Peyer's patch (tissue), 4 donors: ENCODE results near the gene RNU1-2.

Experiments
- POLR2A ChIP-seq, 2 donors: fragments of 450-650 bp; IDR thresholded peaks; one replicate each; pipeline ENCODE4 v1.5.1; 2017; ENCODE audit warnings: antibody characterized with exemption in 2 of 2, mild to moderate bottlenecking in 2 of 2, moderate library complexity in 2 of 2
- TF ChIP-seq, protein P1 (sequence below), 6 experiments: fragments of 450-650 bp in 4 of 6; fragments of 200-600 bp in 2 of 6; sonication (generic) in 1 of 6; IDR thresholded peaks; one replicate each; pipeline ENCODE4 v1.5.1; 2017 to 2019; ENCODE audit warnings: antibody characterized with exemption in 6 of 6, mild to moderate bottlenecking in 3 of 6, moderate library complexity in 1 of 6

GRCh38 chr1:16922466-16922865 lies 26.7 kb downstream of the RNU1-2 start:
- TF ChIP-seq, protein P1, sequence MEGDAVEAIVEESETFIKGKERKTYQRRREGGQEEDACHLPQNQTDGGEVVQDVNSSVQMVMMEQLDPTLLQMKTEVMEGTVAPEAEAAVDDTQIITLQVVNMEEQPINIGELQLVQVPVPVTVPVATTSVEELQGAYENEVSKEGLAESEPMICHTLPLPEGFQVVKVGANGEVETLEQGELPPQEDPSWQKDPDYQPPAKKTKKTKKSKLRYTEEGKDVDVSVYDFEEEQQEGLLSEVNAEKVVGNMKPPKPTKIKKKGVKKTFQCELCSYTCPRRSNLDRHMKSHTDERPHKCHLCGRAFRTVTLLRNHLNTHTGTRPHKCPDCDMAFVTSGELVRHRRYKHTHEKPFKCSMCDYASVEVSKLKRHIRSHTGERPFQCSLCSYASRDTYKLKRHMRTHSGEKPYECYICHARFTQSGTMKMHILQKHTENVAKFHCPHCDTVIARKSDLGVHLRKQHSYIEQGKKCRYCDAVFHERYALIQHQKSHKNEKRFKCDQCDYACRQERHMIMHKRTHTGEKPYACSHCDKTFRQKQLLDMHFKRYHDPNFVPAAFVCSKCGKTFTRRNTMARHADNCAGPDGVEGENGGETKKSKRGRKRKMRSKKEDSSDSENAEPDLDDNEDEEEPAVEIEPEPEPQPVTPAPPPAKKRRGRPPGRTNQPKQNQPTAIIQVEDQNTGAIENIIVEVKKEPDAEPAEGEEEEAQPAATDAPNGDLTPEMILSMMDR (IDR thresholded peaks at IDR 0.05): no peak
- no peak for TF ChIP-seq POLR2A (IDR thresholded peaks at IDR 0.05)
